H1 (cell line): Measurements from ENCODE around the gene COLQ. TPM values are rescaled to one million over a fixed set of nuclear protein-coding genes. Genes with fewer than 3 reads are reported as not detected.

Experiments
- CTCF ChIA-PET: fragments of 300-600 bp; sonication (Branson Sonifier 250); formaldehyde crosslinking; loops from one replicate; lab custom pipeline; 2021; ENCODE audit not compliant: partially characterized antibody; lab: Charles Lee
- POLR2A ChIA-PET: fragments of 300-600 bp; sonication (Branson Sonifier 250); formaldehyde crosslinking; loops from one replicate; lab custom pipeline; 2021; ENCODE audit warnings: inconsistent platforms; ENCODE audit not compliant: partially characterized antibody; lab: Charles Lee
- DNase-seq, 2 experiments: peaks; one replicate each; pipeline versions ENCODE4 v3.0.0 to v3.0.0-alpha.2; 2010 to 2022; ENCODE audit warnings: low spot score in 2 of 2, low read depth in 1 of 2, mixed read lengths in 1 of 2
- FAIRE-seq: peaks from 2 replicates; lab custom pipeline; 2011; peaks lifted over from hg19 to GRCh38; lab: Jason Lieb, UNC
- H2AFZ ChIP-seq: 2 replicates; pipeline ENCODE4 v1.8.1; 2012; ENCODE audit warnings: low read length, inconsistent platforms
- H2AK5ac ChIP-seq: 2 replicates; pipeline ENCODE4 v1.6.1; 2013; ENCODE audit warnings: low read depth, low read length
- H2BK120ac ChIP-seq: replicated peaks from 2 replicates; pipeline ENCODE3; 2013; ENCODE audit warnings: low read depth, low read length, inconsistent platforms
- H2BK12ac ChIP-seq: 2 replicates; pipeline ENCODE4 v1.6.1; 2013; ENCODE audit warnings: low read depth, low read length
- H2BK15ac ChIP-seq: 2 replicates; pipeline ENCODE4 v1.6.1; 2013; ENCODE audit warnings: low read length
- H2BK20ac ChIP-seq: 2 replicates; pipeline ENCODE4 v1.6.1; 2013; ENCODE audit warnings: low read length
- H2BK5ac ChIP-seq: 2 replicates; pipeline ENCODE4 v1.6.1; 2013; ENCODE audit warnings: low read depth, low read length
- H3K14ac ChIP-seq: 2 replicates; pipeline ENCODE4 v1.6.1; 2013; ENCODE audit warnings: inconsistent platforms; ENCODE audit not compliant: insufficient read length
- H3K18ac ChIP-seq: 2 replicates; pipeline ENCODE4 v1.6.1; 2013; ENCODE audit warnings: low read length; ENCODE audit errors: extremely low read depth
- H3K23ac ChIP-seq: 2 replicates; pipeline ENCODE4 v1.6.1; 2013; ENCODE audit warnings: inconsistent platforms; ENCODE audit not compliant: insufficient read length
- H3K23me2 ChIP-seq: 2 replicates; pipeline ENCODE4 v1.6.1; 2013; ENCODE audit warnings: low read depth, low read length
- H3K27ac ChIP-seq: 2 replicates; pipeline ENCODE4 v1.6.1; 2011; ENCODE audit warnings: low read depth, low read length, inconsistent platforms
- H3K27me3 ChIP-seq, 4 experiments: replicated peaks in 1 of 4; 1 replicate in 1 of 4; 2 replicates in 3 of 4; pipeline versions ENCODE4 v1.6.1 to v1.8.1; 2011 to 2013; ENCODE audit warnings: low read length in 3 of 4, mild to moderate bottlenecking in 3 of 4, inconsistent platforms in 2 of 4, mixed read lengths in 2 of 4, moderate library complexity in 1 of 4; ENCODE audit not compliant: control insufficient read depth in 3 of 4, insufficient read depth in 3 of 4; ENCODE audit errors: extremely low read depth in 1 of 4
- H3K36me3 ChIP-seq, 4 experiments: 2 replicates each; pipeline versions ENCODE4 v1.6.1 to v1.8.1; 2011 to 2013; ENCODE audit warnings: mild to moderate bottlenecking in 4 of 4, low read length in 3 of 4, moderate library complexity in 2 of 4, control low read depth in 1 of 4, inconsistent platforms in 1 of 4; ENCODE audit not compliant: insufficient read depth in 4 of 4, control insufficient read depth in 2 of 4
- H3K4ac ChIP-seq: replicated peaks from 2 replicates; pipeline ENCODE3; 2013; ENCODE audit warnings: low read length, low read depth, mixed read lengths, inconsistent platforms; ENCODE audit not compliant: insufficient read length
- H3K4me1 ChIP-seq, 4 experiments: replicated peaks in 1 of 4; 1 replicate in 1 of 4; 2 replicates in 3 of 4; pipeline versions ENCODE4 v1.6.1 to v1.8.1; 2011 to 2013; ENCODE audit warnings: low read length in 3 of 4, inconsistent platforms in 2 of 4, mixed read lengths in 1 of 4; ENCODE audit not compliant: insufficient read depth in 4 of 4, control insufficient read depth in 3 of 4
- H3K4me2 ChIP-seq, 2 experiments: 2 replicates each; pipeline versions ENCODE4 v1.6.1 to v1.8.1; 2011 to 2013; ENCODE audit warnings: low read depth in 2 of 2, low read length in 2 of 2, control low read depth in 1 of 2, inconsistent platforms in 1 of 2, mild to moderate bottlenecking in 1 of 2; ENCODE audit not compliant: insufficient read depth in 1 of 2
- H3K4me3 ChIP-seq, 4 experiments: fragments of 200-600, 300-600 bp in 1 of 4; sonication (generic), shearing (Covaris generic), sonication (Bioruptor Twin) in 1 of 4; 2 replicates each; pipeline versions ENCODE4 v1.5.1 to v1.8.1; 2011 to 2016; ENCODE audit warnings: low read length in 4 of 4, low read depth in 3 of 4, control low read depth in 2 of 4, inconsistent platforms in 2 of 4, mild to moderate bottlenecking in 2 of 4, mixed read lengths in 1 of 4, moderate library complexity in 1 of 4; ENCODE audit not compliant: insufficient read depth in 2 of 4; ENCODE audit errors: extremely low read depth in 1 of 4
- H3K56ac ChIP-seq: replicated peaks from 2 replicates; pipeline ENCODE3; 2013; ENCODE audit warnings: low read depth, mild to moderate bottlenecking, mixed read lengths, low read length, inconsistent platforms; ENCODE audit not compliant: insufficient read length
- H3K79me1 ChIP-seq: 2 replicates; pipeline ENCODE4 v1.6.1; 2013; ENCODE audit warnings: low read depth, low read length, control low read depth
- H3K79me2 ChIP-seq, 2 experiments: 2 replicates each; pipeline versions ENCODE4 v1.6.1 to v1.8.1; 2012 to 2013; ENCODE audit warnings: low read length in 2 of 2, mild to moderate bottlenecking in 2 of 2, inconsistent platforms in 1 of 2; ENCODE audit not compliant: insufficient read depth in 2 of 2, control insufficient read depth in 1 of 2
- H3K9ac ChIP-seq, 4 experiments: replicated peaks in 1 of 4; 1 replicate in 1 of 4; 2 replicates in 3 of 4; pipeline versions ENCODE4 v1.6.1 to v1.8.1; 2011 to 2013; ENCODE audit warnings: low read depth in 3 of 4, low read length in 3 of 4, control low read depth in 2 of 4, mild to moderate bottlenecking in 2 of 4, moderate library complexity in 2 of 4, inconsistent platforms in 1 of 4; ENCODE audit errors: extremely low read depth in 1 of 4
- H3K9me3 ChIP-seq, 2 experiments: 2 replicates each; pipeline versions ENCODE4 v1.6.1 to v1.8.1; 2012 to 2013; ENCODE audit warnings: mild to moderate bottlenecking in 2 of 2, moderate library complexity in 2 of 2, control low read depth in 1 of 2, inconsistent platforms in 1 of 2, low read depth in 1 of 2, low read length in 1 of 2, mixed read lengths in 1 of 2; ENCODE audit not compliant: insufficient read depth in 2 of 2
- H4K20me1 ChIP-seq, 2 experiments: replicated peaks in 1 of 2; 2 replicates each; pipeline versions ENCODE3 to v1.8.1; 2011 to 2013; ENCODE audit warnings: inconsistent platforms in 2 of 2, low read length in 2 of 2, mild to moderate bottlenecking in 1 of 2; ENCODE audit not compliant: insufficient read depth in 2 of 2, control insufficient read depth in 1 of 2
- H4K5ac ChIP-seq: 2 replicates; pipeline ENCODE4 v1.6.1; 2013; ENCODE audit warnings: low read length, low read depth, mixed read lengths, inconsistent platforms; ENCODE audit not compliant: insufficient read length
- H4K8ac ChIP-seq: 2 replicates; pipeline ENCODE4 v1.8.0; 2013; ENCODE audit warnings: mild to moderate bottlenecking, moderate library complexity, low read length, inconsistent platforms; ENCODE audit not compliant: insufficient read depth; ENCODE audit errors: extremely low read depth
- H4K91ac ChIP-seq: replicated peaks from 2 replicates; pipeline ENCODE3; 2013; ENCODE audit warnings: low read length, mixed read lengths, inconsistent platforms; ENCODE audit not compliant: insufficient read length
- JUN ChIP-seq: IDR thresholded peaks from 2 replicates; pipeline ENCODE4 v1.6.1; 2011; ENCODE audit warnings: low read depth, mild to moderate bottlenecking, improper control_type of control experiment, low read length
- WGBS, 2 experiments: shearing (Covaris generic) in 1 of 2; methylation state at CpG; one replicate each; pipeline versions ENCODE4 v1.1.6 to v1.1.7; 2013 to 2015; ENCODE audit warnings: low lambda C conversion rate in 2 of 2, mixed read lengths in 2 of 2, inconsistent platforms in 1 of 2, low coverage in 1 of 2, missing lambda C conversion rate in 1 of 2; ENCODE audit not compliant: insufficient replicate concordance in 2 of 2, insufficient coverage in 1 of 2, insufficient read length in 1 of 2; ENCODE audit errors: extremely low coverage in 1 of 2, missing lambda C conversion rate in 1 of 2; 5-methylcytosine and 5-hydroxymethylcytosine counted together
- polyA plus RNA-seq, 7 experiments: library from polyadenylated mRNA; depleted of rRNA in 3 of 7; stranded (reverse) in 5 of 7; unstranded in 2 of 7; fragments of >200 nt in 5 of 7; fragments of 200-250 nt in 2 of 7; gene quantifications; 1 replicate in 5 of 7; 2 replicates in 1 of 7; 4 replicates in 1 of 7; pipeline versions ENCODE4 v1.2.1 to v1.2.3, GENCODE V29; 2011 to 2013; ENCODE audit warnings: missing spikeins in 2 of 7, mixed read lengths in 2 of 7
- total RNA-seq: library from RNA; stranded (reverse); fragmentation: NEBNext Ultra II Directional; extraction: Animal tissue kit (Norgen Biotek cat#: 25700); gene quantifications from 2 replicates; pipeline ENCODE4 v1.2.1, GENCODE V29; 2021

The COLQ gene
- total and polyA plus RNA-seq, 2 of the 8 experiments (the other 6 are each of a cell fraction or from before 2014, with no cell fraction given) = 1.5 to 1.9 TPM

- no peak overlapping the region for H3K27ac ChIP-seq
- H3K9me3 ChIP-seq = no peaks in the 10 kb centered on the region
- no peak overlapping the region for H3K56ac ChIP-seq
- TF ChIP-seq JUN = no peak
- no peak overlapping the region for H2BK20ac ChIP-seq
- no peaks in the 10 kb centered on the region for H3K79me2 ChIP-seq
- H2BK120ac ChIP-seq = no peak overlapping the region
- no peak for FAIRE-seq
- H3K36me3 ChIP-seq = no peaks in the 10 kb centered on the region
- H3K23ac ChIP-seq = no peak overlapping the region
- no peak overlapping the region for H2AK5ac ChIP-seq
- no peak overlapping the region for H3K4me3 ChIP-seq
- peaks cover 0 to 4% (median 0%) of the 10 kb centered on the region in 4 experiments; a peak in 4 of 7 replicates for H3K27me3 ChIP-seq
- H2BK12ac ChIP-seq = no peak overlapping the region
- H2BK5ac ChIP-seq = no peak overlapping the region
- no peak overlapping the region for H2BK15ac ChIP-seq
- no peaks in the 10 kb centered on the region for H4K20me1 ChIP-seq
- no peak overlapping the region for H3K14ac ChIP-seq
- no peak overlapping the region for H4K5ac ChIP-seq
- no peak for DNase-seq
- H3K4ac ChIP-seq = no peak overlapping the region
- H4K91ac ChIP-seq = no peak overlapping the region
- ChIA-PET POLR2A (no interaction called here), CTCF (interaction anchor here (0.6 to 4.2 kb wide), 8 partner anchors 9 to 411 kb away, joined by 3 to 39 read pairs (median 3); partner anchors contain the start of genes BTD and HACL1)
- no peak overlapping the region for H3K9ac ChIP-seq
- H4K8ac ChIP-seq = no peak overlapping the region
- H3K79me1 ChIP-seq = no peaks in the 10 kb centered on the region
- no peaks in the 10 kb centered on the region for H3K4me1 ChIP-seq
- H3K4me2 ChIP-seq = no peak overlapping the region
- H3K18ac ChIP-seq = no peak overlapping the region
- WGBS, 2 experiments = 95% methylated on average over 4 of the region's 4 CpGs; no CpG with 5 or more reads in 1 of the 2 experiments
- no peaks in the 10 kb centered on the region for H3K23me2 ChIP-seq
- H2AFZ ChIP-seq = no peak overlapping the region
Observed at GRCh38 chr3:15528854-15529537, 7.5 kb upstream of the COLQ start.
